Body of pancreas (tissue), 4 donors: ENCODE results near the gene TOR1B.

ENCODE experiments used
- CTCF ChIP-seq, 7 experiments: fragments of 450-650 bp in 4 of 7; fragments of 200-600 bp in 3 of 7; sonication (generic) in 3 of 7; IDR thresholded peaks; one replicate each; pipeline ENCODE4 v1.5.1; 2016 to 2019; ENCODE audit warnings: antibody characterized with exemption in 7 of 7
- POLR2A ChIP-seq, 3 donors: fragments of 450-650 bp; IDR thresholded peaks; one replicate each; pipeline ENCODE4 v1.6.1; 2016; ENCODE audit warnings: antibody characterized with exemption in 3 of 3, mild to moderate bottlenecking in 2 of 3

- no peak for TF ChIP-seq CTCF (IDR thresholded peaks at IDR 0.05)
- no peak for TF ChIP-seq POLR2A (IDR thresholded peaks at IDR 0.05)
These were observed 10.7 kb downstream of the TOR1B start for GRCh38 chr9:129813661-129814060.
